ENCODE data around the gene TMCO4.

- TF ChIP-seq CTCF (IDR thresholded peaks at IDR 0.05) (no peak), POLR2A (IDR thresholded peaks at IDR 0.05) (no peak)
These were observed 42.1 kb downstream of the TMCO4 start for GRCh38 chr1:19757641-19758040.

Data from transverse colon (tissue), 3 donors.